Activated CD4-positive, alpha-beta T cell treated with anti-CD3 and anti-CD28 coated beads for 24 hours (primary cell): ENCODE measurements around the gene ZNF256.

Experiments used
- DNase-seq, 2 donors: peaks; one replicate each; pipeline ENCODE4 v3.0.0-alpha.2; 2020; ENCODE audit warnings: low read depth in 2 of 2

ZNF256 gene

GRCh38 chr19:57947419-57948134 is at the start of gene ZNF256:
TSS of gene ZNF256 (minus strand) at chr19:57947706. CDS start at chr19:57947474, 232 bp downstream.
- DNase-seq = peak; percentile 82 to 84

- no peak for DNase-seq
These were observed 45.3 kb upstream of the ZNF256 start for GRCh38 chr19:57992841-57993240.

- no peak for DNase-seq
These were observed 31.2 kb upstream of the ZNF256 start for GRCh38 chr19:57978586-57979289.

- no peak for DNase-seq
These were observed 26.9 kb upstream of the ZNF256 start, which contains the start of gene C19orf18 for GRCh38 chr19:57974434-57974833. TSS of gene C19orf18 (minus strand) at chr19:57974534. CDS start at chr19:57974432, 102 bp downstream.

- no peak for DNase-seq
These were observed 17.3 kb upstream of the ZNF256 start for GRCh38 chr19:57964761-57965160.

- no peak for DNase-seq
These were observed 14.3 kb upstream of the ZNF256 start for GRCh38 chr19:57961785-57962184.

- no peak for DNase-seq
These were observed 7.5 kb upstream of the ZNF256 start for GRCh38 chr19:57954996-57955395.

GRCh38 chr19:57949702-57950101 is 2.2 kb upstream of the ZNF256 start:
- DNase-seq = no peak

- no peak for DNase-seq
These were observed 1.8 kb upstream of the ZNF256 start for GRCh38 chr19:57949296-57949695.

GRCh38 chr19:57947088-57947418 is 453 bp downstream of the ZNF256 start:
- DNase-seq = no peak

GRCh38 chr19:57946316-57946715 is 1.2 kb downstream of the ZNF256 start:
- no peak for DNase-seq

GRCh38 chr19:57941593-57941992 is 5.9 kb downstream of the ZNF256 start:
- no peak for DNase-seq

GRCh38 chr19:57935731-57936130 is 11.8 kb downstream of the ZNF256 start:
- no peak for DNase-seq

GRCh38 chr19:57934820-57935665 is 12.5 kb downstream of the ZNF256 start, which contains the start of gene ZNF418:
TSS of gene ZNF418 (minus strand) at chr19:57935402. CDS start at chr19:57933822, 1,580 bp downstream.
- DNase-seq = peak in 1 of 2 donors; percentile 10

- no peak for DNase-seq
These were observed 19.9 kb downstream of the ZNF256 start for GRCh38 chr19:57927587-57927986.

- DNase-seq = peak; percentile 54 to 67
These were observed 31.1 kb downstream of the ZNF256 start, which contains the start of gene ZNF417 for GRCh38 chr19:57916168-57916995. TSS of gene ZNF417 (minus strand) at chr19:57916592. CDS start at chr19:57916411, 181 bp downstream.

- no peak for DNase-seq
These were observed 33.0 kb downstream of the ZNF256 start for GRCh38 chr19:57914531-57914930.

- DNase-seq = no peak
These were observed 40.1 kb downstream of the ZNF256 start for GRCh38 chr19:57907394-57907793.

- no peak for DNase-seq
These were observed 42.2 kb downstream of the ZNF256 start for GRCh38 chr19:57905258-57905657.

- DNase-seq = no peak
These were observed 43.8 kb downstream of the ZNF256 start for GRCh38 chr19:57903618-57904184.

- no peak for DNase-seq
These were observed 47.2 kb downstream of the ZNF256 start for GRCh38 chr19:57900311-57900710.
